Endothelial cell of umbilical vein (primary cell): ENCODE measurements around the gene NTSR1. TPM values are rescaled to one million over a fixed set of nuclear protein-coding genes. Genes with fewer than 3 reads are reported as not detected.

Source experiments
- BruUV-seq: library from RNA; stranded (reverse); fragments of 400-500 nt; replicated peaks from 2 replicates; lab custom pipeline; 2021; lab: Mats Ljungman, UMichigan
- CTCF ChIA-PET: fragments of 300-600, 350-600 bp; sonication (Branson Sonifier 250); formaldehyde crosslinking; loops from one replicate; lab custom pipeline; 2021; ENCODE audit warnings: antibody characterized with exemption, inconsistent platforms; lab: Charles Lee
- POLR2A ChIA-PET: fragments of 300-600, 350-600 bp; sonication (Branson Sonifier 250); formaldehyde crosslinking; loops from one replicate; lab custom pipeline; 2021; ENCODE audit warnings: antibody characterized with exemption, inconsistent platforms; lab: Charles Lee
- DNase-seq: peaks from one replicate; pipeline ENCODE4 v3.0.0-alpha.2; 2011; ENCODE audit warnings: low read depth, low spot score
- FAIRE-seq: peaks from 2 replicates; lab custom pipeline; 2011; peaks lifted over from hg19 to GRCh38; lab: Jason Lieb, UNC
- H2AFZ ChIP-seq: 2 replicates; pipeline ENCODE4 v1.6.0; 2012; ENCODE audit warnings: low read depth, low read length, control low read depth, inconsistent platforms
- H3K27ac ChIP-seq: 2 replicates; pipeline ENCODE4 v1.5.1; 2011; ENCODE audit warnings: low read depth, mild to moderate bottlenecking, control low read depth, low read length, moderate library complexity; ENCODE audit not compliant: insufficient read depth
- H3K27me3 ChIP-seq, 2 experiments: 2 replicates each; pipeline versions ENCODE4 v1.6.0 to v1.6.1; 2011; ENCODE audit warnings: low read length in 2 of 2, mixed read lengths in 1 of 2; ENCODE audit not compliant: control insufficient read depth in 2 of 2, insufficient read depth in 2 of 2
- H3K36me3 ChIP-seq, 2 experiments: 2 replicates in 1 of 2; 3 replicates in 1 of 2; pipeline ENCODE4 v1.5.1; 2011; ENCODE audit warnings: low read length in 2 of 2, mild to moderate bottlenecking in 1 of 2, moderate library complexity in 1 of 2; ENCODE audit not compliant: control insufficient read depth in 2 of 2, insufficient read depth in 2 of 2; ENCODE audit errors: extremely low read depth in 1 of 2
- H3K4me1 ChIP-seq: 3 replicates; pipeline ENCODE4 v1.5.1; 2011; ENCODE audit warnings: mild to moderate bottlenecking, low read length; ENCODE audit not compliant: control insufficient read depth, insufficient read depth; ENCODE audit errors: extremely low read depth
- H3K4me2 ChIP-seq: 2 replicates; pipeline ENCODE4 v1.6.1; 2011; ENCODE audit warnings: low read length, control low read depth, mixed read lengths; ENCODE audit not compliant: insufficient read depth
- H3K4me3 ChIP-seq, 3 experiments: fragments of 200-600 bp in 1 of 3; sonication (generic), shearing (Covaris generic) in 1 of 3; replicated peaks in 1 of 3; 2 replicates each; pipeline ENCODE4 v1.5.1; 2011 to 2016; ENCODE audit warnings: control low read depth in 3 of 3, low read length in 3 of 3, mild to moderate bottlenecking in 2 of 3, inconsistent platforms in 1 of 3, low read depth in 1 of 3, moderate library complexity in 1 of 3; ENCODE audit not compliant: insufficient read depth in 1 of 3
- H3K79me2 ChIP-seq: 2 replicates; pipeline ENCODE4 v1.6.0; 2012; ENCODE audit warnings: low read length, inconsistent platforms; ENCODE audit not compliant: control insufficient read depth, insufficient read depth
- H3K9ac ChIP-seq: replicated peaks from 2 replicates; pipeline ENCODE3; 2011; ENCODE audit warnings: low read length, control low read depth; ENCODE audit not compliant: insufficient read depth; ENCODE audit errors: extremely low read depth
- H3K9me1 ChIP-seq: replicated peaks from 3 replicates; pipeline ENCODE4 v1.6.0; 2011; ENCODE audit warnings: mild to moderate bottlenecking, low read length; ENCODE audit not compliant: control insufficient read depth, insufficient read depth; ENCODE audit errors: extremely low read depth
- H3K9me3 ChIP-seq: replicated peaks from 2 replicates; pipeline ENCODE4 v1.5.1; 2012; ENCODE audit warnings: low read length, inconsistent platforms; ENCODE audit not compliant: control insufficient read depth, insufficient read depth
- H4K20me1 ChIP-seq: replicated peaks from 2 replicates; pipeline ENCODE3; 2011; ENCODE audit warnings: mild to moderate bottlenecking, low read length; ENCODE audit not compliant: control insufficient read depth, insufficient read depth; ENCODE audit errors: extremely low read depth
- EZH2 ChIP-seq: IDR thresholded peaks from 2 replicates; pipeline ENCODE4 v1.6.1; 2012; ENCODE audit warnings: borderline replicate concordance, low read depth, mild to moderate bottlenecking, moderate library complexity, low read length, inconsistent platforms; ENCODE audit not compliant: severe bottlenecking
- FOS ChIP-seq: IDR thresholded peaks from 2 replicates; pipeline ENCODE4 v1.6.1; 2011; ENCODE audit warnings: mild to moderate bottlenecking, low read length, moderate library complexity, borderline replicate concordance; ENCODE audit not compliant: insufficient read depth
- GATA2 ChIP-seq: IDR thresholded peaks from 2 replicates; pipeline ENCODE4 v1.7.0; 2011; ENCODE audit warnings: low read depth, mild to moderate bottlenecking, moderate library complexity, mixed read lengths, low read length; ENCODE audit not compliant: insufficient read length, insufficient read depth
- JUN ChIP-seq: IDR thresholded peaks from 2 replicates; pipeline ENCODE4 v1.6.1; 2011; ENCODE audit warnings: borderline replicate concordance, low read depth; ENCODE audit not compliant: insufficient read length, insufficient read depth
- MYC ChIP-seq: IDR thresholded peaks from one replicate; pipeline ENCODE4 v1.6.1; 2011; ENCODE audit warnings: mild to moderate bottlenecking, low read depth, low read length
- POLR2A ChIP-seq: IDR thresholded peaks from 2 replicates; pipeline ENCODE4 v1.6.1; 2012; ENCODE audit warnings: low read depth, mild to moderate bottlenecking, control low read depth, low read length
- POLR2AphosphoS5 ChIP-seq: IDR thresholded peaks from 2 replicates; pipeline ENCODE4 v1.6.1; 2012; ENCODE audit warnings: low read depth, mild to moderate bottlenecking, control low read depth, low read length, moderate library complexity; ENCODE audit not compliant: insufficient read depth
- dilution Hi-C: fragments of 300-500 bp; cut with MboI; formaldehyde crosslinking; loops from one replicate; pipeline ENCODE4 v1.15.0; 2019; ENCODE audit warnings: low sequenced_read_pairs; ENCODE audit not compliant: extremely low pct_ligation_motif_present
- intact Hi-C: fragments of 100-400 bp; cut with micrococcal nuclease; formaldehyde crosslinking; loops from one replicate; pipeline ENCODE4 v1.10.0; 2022
- polyA plus RNA-seq, 4 experiments: library from polyadenylated mRNA; depleted of rRNA in 3 of 4; stranded (reverse) in 3 of 4; unstranded in 1 of 4; fragments of >200 nt; gene quantifications; 2 replicates each; pipeline versions ENCODE4 v1.2.1 to v1.2.3, GENCODE V29; 2011 to 2012; ENCODE audit warnings: missing spikeins in 1 of 4
- total RNA-seq: library from RNA; stranded (reverse); gene quantifications from 2 replicates; pipeline ENCODE4 v1.2.3, GENCODE V29; 2021
- TF ChIP-seq, protein P1 (sequence below): IDR thresholded peaks from 2 replicates; pipeline ENCODE4 v1.6.1; 2011; ENCODE audit not compliant: insufficient read depth, insufficient read length
- TF ChIP-seq, protein P2 (sequence below), 2 donors: IDR thresholded peaks; 1 replicate in 1 of 2; 2 replicates in 1 of 2; pipeline ENCODE4 v1.5.1; 2011; ENCODE audit warnings: low read length in 2 of 2, mild to moderate bottlenecking in 2 of 2, moderate library complexity in 2 of 2, control low read depth in 1 of 2, inconsistent platforms in 1 of 2, low read depth in 1 of 2; ENCODE audit not compliant: insufficient read depth in 1 of 2; ENCODE audit errors: extremely low read depth in 1 of 2

Gene NTSR1
- total and polyA plus RNA-seq, 2 donors (not counting 3 experiments of a cell fraction or from before 2014, with no cell fraction given) = 0.14 to 2.1 TPM

DNA sequence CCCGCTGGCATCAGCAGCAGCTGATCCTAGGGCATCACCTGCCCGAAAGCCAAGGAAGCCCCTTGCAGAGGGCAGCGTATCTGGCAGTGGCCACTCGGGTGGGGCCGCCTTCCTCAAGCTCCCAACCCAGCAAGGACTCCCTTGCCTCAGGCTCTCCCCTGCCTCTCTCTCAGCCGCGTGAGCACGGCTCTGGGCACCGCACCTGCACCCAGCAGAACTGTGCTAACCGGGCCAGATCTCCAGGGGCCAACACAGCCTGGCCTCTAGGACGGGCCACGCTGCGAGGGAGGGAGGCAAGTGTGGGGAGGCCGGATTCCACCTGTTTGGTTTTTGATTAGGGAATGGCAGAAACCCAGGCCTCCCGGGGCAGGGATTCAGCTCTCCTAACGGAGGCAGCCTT, 75.9 kb downstream of the NTSR1 start:
- Histone ChIP-seq H2AFZ (no peak overlapping the region), H3K9me1 (no peaks in the 10 kb centered on the region), H3K27me3 (no peaks in the 10 kb centered on the region), H3K36me3 (no peaks in the 10 kb centered on the region), H3K4me1 (peaks cover 10% of the 10 kb centered on the region), H4K20me1 (no peaks in the 10 kb centered on the region), H3K4me2 (no peak overlapping the region), H3K79me2 (no peaks in the 10 kb centered on the region), H3K9me3 (no peaks in the 10 kb centered on the region), H3K27ac (no peak overlapping the region), H3K9ac (no peak overlapping the region), H3K4me3 (no peak overlapping the region)
- CTCF ChIA-PET = no interaction called here
- DNase-seq (no peak), FAIRE-seq (no peak)
- dilution Hi-C loops = no loop called here
- BruUV-seq = no TSS peak
- TF ChIP-seq POLR2AphosphoS5 (no peak), FOS (no peak), POLR2A (no peak), EZH2 (no peak), MYC (no peak), JUN (no peak), GATA2 (no peak)
- TF ChIP-seq, protein P1, sequence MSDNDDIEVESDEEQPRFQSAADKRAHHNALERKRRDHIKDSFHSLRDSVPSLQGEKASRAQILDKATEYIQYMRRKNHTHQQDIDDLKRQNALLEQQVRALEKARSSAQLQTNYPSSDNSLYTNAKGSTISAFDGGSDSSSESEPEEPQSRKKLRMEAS = no peak
- TF ChIP-seq, protein P2, sequence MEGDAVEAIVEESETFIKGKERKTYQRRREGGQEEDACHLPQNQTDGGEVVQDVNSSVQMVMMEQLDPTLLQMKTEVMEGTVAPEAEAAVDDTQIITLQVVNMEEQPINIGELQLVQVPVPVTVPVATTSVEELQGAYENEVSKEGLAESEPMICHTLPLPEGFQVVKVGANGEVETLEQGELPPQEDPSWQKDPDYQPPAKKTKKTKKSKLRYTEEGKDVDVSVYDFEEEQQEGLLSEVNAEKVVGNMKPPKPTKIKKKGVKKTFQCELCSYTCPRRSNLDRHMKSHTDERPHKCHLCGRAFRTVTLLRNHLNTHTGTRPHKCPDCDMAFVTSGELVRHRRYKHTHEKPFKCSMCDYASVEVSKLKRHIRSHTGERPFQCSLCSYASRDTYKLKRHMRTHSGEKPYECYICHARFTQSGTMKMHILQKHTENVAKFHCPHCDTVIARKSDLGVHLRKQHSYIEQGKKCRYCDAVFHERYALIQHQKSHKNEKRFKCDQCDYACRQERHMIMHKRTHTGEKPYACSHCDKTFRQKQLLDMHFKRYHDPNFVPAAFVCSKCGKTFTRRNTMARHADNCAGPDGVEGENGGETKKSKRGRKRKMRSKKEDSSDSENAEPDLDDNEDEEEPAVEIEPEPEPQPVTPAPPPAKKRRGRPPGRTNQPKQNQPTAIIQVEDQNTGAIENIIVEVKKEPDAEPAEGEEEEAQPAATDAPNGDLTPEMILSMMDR (IDR thresholded peaks at IDR 0.05; ENCODE audit: extremely low read depth in 1 of 2, insufficient read depth in 1 of 2, low read depth in 1 of 2, low read length in 2 of 2) = no peak
- intact Hi-C loops = no loop called here
- POLR2A ChIA-PET = no interaction called here
